Skeletal muscle satellite cell (primary cell): Measurements from ENCODE around the gene BAIAP2L2.

Experiments
- H3K27me3 ChIP-seq: 2 replicates; pipeline ENCODE4 v1.7.0; 2013; ENCODE audit warnings: low read length; ENCODE audit not compliant: control insufficient read depth, insufficient read depth
- H3K36me3 ChIP-seq: 2 replicates; pipeline ENCODE4 v1.7.0; 2013; ENCODE audit warnings: mild to moderate bottlenecking, control low read depth, low read length; ENCODE audit not compliant: insufficient read depth
- H3K4me1 ChIP-seq: 2 replicates; pipeline ENCODE4 v1.7.0; 2013; ENCODE audit warnings: low read length; ENCODE audit not compliant: control insufficient read depth, insufficient read depth
- H3K4me2 ChIP-seq: 2 replicates; pipeline ENCODE4 v1.7.0; 2013; ENCODE audit warnings: mild to moderate bottlenecking, low read length
- H3K4me3 ChIP-seq: 2 replicates; pipeline ENCODE4 v1.7.0; 2013; ENCODE audit warnings: low read length
- H3K9ac ChIP-seq: 2 replicates; pipeline ENCODE4 v1.7.0; 2013; ENCODE audit warnings: mild to moderate bottlenecking, low read depth, low read length, moderate library complexity
- H3K9me3 ChIP-seq: replicated peaks from 2 replicates; pipeline ENCODE4 v1.7.0; 2013; ENCODE audit warnings: mild to moderate bottlenecking, control low read depth, low read length

BAIAP2L2 gene

GRCh38 chr22:38077096-38077495 lies 33.4 kb downstream of the BAIAP2L2 start:
- H3K4me1 ChIP-seq, result peaks cover 14% of the 10 kb centered on the region
- H3K4me2 ChIP-seq, result no peak overlapping the region
- no peak overlapping the region for H3K9ac ChIP-seq
- H3K36me3 ChIP-seq, result no peaks in the 10 kb centered on the region
- no peak overlapping the region for H3K4me3 ChIP-seq
- no peaks in the 10 kb centered on the region for H3K9me3 ChIP-seq
- peaks cover 12% of the 10 kb centered on the region for H3K27me3 ChIP-seq

- no peaks in the 10 kb centered on the region for H3K9me3 ChIP-seq
- H3K4me2 ChIP-seq, result no peak overlapping the region
- no peak overlapping the region for H3K9ac ChIP-seq
- H3K4me1 ChIP-seq, result peaks cover 6% of the 10 kb centered on the region
- H3K27me3 ChIP-seq, result peaks cover 4% of the 10 kb centered on the region
- H3K4me3 ChIP-seq, result no peak overlapping the region
- peaks cover 4% of the 10 kb centered on the region for H3K36me3 ChIP-seq
Measured at GRCh38 chr22:38075961-38076360, 34.5 kb downstream of the BAIAP2L2 start.

- Histone ChIP-seq H3K4me1 (peaks cover 3% of the 10 kb centered on the region), H3K9me3 (no peaks in the 10 kb centered on the region), H3K27me3 (peaks cover 2% of the 10 kb centered on the region), H3K9ac (no peak overlapping the region), H3K36me3 (peaks cover 4% of the 10 kb centered on the region), H3K4me2 (no peak overlapping the region), H3K4me3 (no peak overlapping the region)
Measured at GRCh38 chr22:38075105-38075825, 35.2 kb downstream of the BAIAP2L2 start.

- Histone ChIP-seq H3K27me3 (no peaks in the 10 kb centered on the region), H3K9ac (no peak overlapping the region), H3K36me3 (peaks cover 4% of the 10 kb centered on the region), H3K4me1 (peaks cover 8% of the 10 kb centered on the region), H3K4me3 (no peak overlapping the region), H3K9me3 (no peaks in the 10 kb centered on the region), H3K4me2 (no peak overlapping the region)
Measured at GRCh38 chr22:38074181-38075104, 36.0 kb downstream of the BAIAP2L2 start.

- H3K9me3 ChIP-seq, result no peaks in the 10 kb centered on the region
- H3K4me3 ChIP-seq, result no peak overlapping the region
- no peaks in the 10 kb centered on the region for H3K27me3 ChIP-seq
- no peak overlapping the region for H3K9ac ChIP-seq
- H3K4me2 ChIP-seq, result no peak overlapping the region
- peaks cover 4% of the 10 kb centered on the region for H3K36me3 ChIP-seq
- peaks cover 12% of the 10 kb centered on the region for H3K4me1 ChIP-seq
Measured at GRCh38 chr22:38073150-38074130, 37.0 kb downstream of the BAIAP2L2 start.

GRCh38 chr22:38072322-38073149 lies 37.9 kb downstream of the BAIAP2L2 start:
- Histone ChIP-seq H3K4me2 (no peak overlapping the region), H3K27me3 (no peaks in the 10 kb centered on the region), H3K4me3 (no peak overlapping the region), H3K4me1 (peaks cover 12% of the 10 kb centered on the region), H3K9me3 (no peaks in the 10 kb centered on the region), H3K36me3 (peaks cover 4% of the 10 kb centered on the region), H3K9ac (no peak overlapping the region)

- H3K27me3 ChIP-seq, result no peaks in the 10 kb centered on the region
- no peak overlapping the region for H3K9ac ChIP-seq
- H3K9me3 ChIP-seq, result no peaks in the 10 kb centered on the region
- peaks cover 12% of the 10 kb centered on the region for H3K4me1 ChIP-seq
- peaks cover 4% of the 10 kb centered on the region for H3K36me3 ChIP-seq
- no peak overlapping the region for H3K4me2 ChIP-seq
- H3K4me3 ChIP-seq, result no peak overlapping the region
Measured at GRCh38 chr22:38071421-38072321, 38.8 kb downstream of the BAIAP2L2 start.

GRCh38 chr22:38070250-38070921 lies 40.1 kb downstream of the BAIAP2L2 start:
- Histone ChIP-seq H3K27me3 (no peaks in the 10 kb centered on the region), H3K9ac (no peak overlapping the region), H3K4me3 (no peak overlapping the region), H3K9me3 (no peaks in the 10 kb centered on the region), H3K4me1 (peaks cover 12% of the 10 kb centered on the region), H3K4me2 (no peak overlapping the region), H3K36me3 (peaks cover 4% of the 10 kb centered on the region)

GRCh38 chr22:38069372-38070249 lies 40.9 kb downstream of the BAIAP2L2 start:
- Histone ChIP-seq H3K27me3 (no peaks in the 10 kb centered on the region), H3K4me3 (no peak overlapping the region), H3K4me2 (peak overlapping the region; percentile 79), H3K9me3 (no peaks in the 10 kb centered on the region), H3K36me3 (peaks cover 6% of the 10 kb centered on the region), H3K4me1 (peaks cover 12% of the 10 kb centered on the region), H3K9ac (no peak overlapping the region)
